ENCODE results near the gene GZMA.

- TF ChIP-seq CBX2 (IDR thresholded peaks at IDR 0.05; ENCODE audit: borderline replicate concordance, low read depth): no peak
- TF ChIP-seq HOXB13 (CRISPR knock-in tag; IDR thresholded peaks at IDR 0.05; ENCODE audit: low read depth): no peak
- no peak for TF ChIP-seq CTCF (IDR thresholded peaks at IDR 0.05)
- TF ChIP-seq POLR2A (IDR thresholded peaks at IDR 0.05; ENCODE audit: low read length): no peak
- no peak for TF ChIP-seq TP53 (CRISPR knock-in tag; IDR thresholded peaks at IDR 0.05)
- TF ChIP-seq REST (IDR thresholded peaks at IDR 0.05): no peak
- TF ChIP-seq CEBPB (IDR thresholded peaks at IDR 0.05): no peak
- TF ChIP-seq HMGXB4 (CRISPR knock-in tag; IDR thresholded peaks at IDR 0.05; ENCODE audit: borderline replicate concordance): no peak
- TF ChIP-seq ZFP36 (IDR thresholded peaks at IDR 0.05; ENCODE audit: borderline replicate concordance, partially characterized antibody): no peak
- TF ChIP-seq NFE2L2 (conservative IDR thresholded peaks at IDR 0.05; ENCODE audit: low read length): no peak
- TF ChIP-seq JUNB (IDR thresholded peaks at IDR 0.05): no peak
- TF ChIP-seq RAD21 (conservative IDR thresholded peaks at IDR 0.05 in 1 of 2, IDR thresholded peaks at IDR 0.05 in 1 of 2): no peak
Measured at GRCh38 chr5:55134053-55134722, 31.7 kb downstream of the GZMA start.

Data from A549 (cell line).